GM21528 (cell line): ENCODE results near the gene NNT.
A peak's percentile ranks its signal among the peaks of the same experiment; 100 is the strongest.

Experiments
- ATAC-seq: cut with Tn5 transposase; IDR thresholded peaks from one replicate; pipeline ENCODE4 v1.9.1; 2021; ENCODE audit warnings: mild to moderate bottlenecking, moderate library complexity; ENCODE audit not compliant: unreplicated experiment, low FRiP score

The NNT gene

GRCh38 chr5:43620944-43621505 is 18.0 kb downstream of the NNT start:
- no peak for ATAC-seq

- ATAC-seq: no peak
Observed at GRCh38 chr5:43622074-43622473, 19.1 kb downstream of the NNT start.

DNA sequence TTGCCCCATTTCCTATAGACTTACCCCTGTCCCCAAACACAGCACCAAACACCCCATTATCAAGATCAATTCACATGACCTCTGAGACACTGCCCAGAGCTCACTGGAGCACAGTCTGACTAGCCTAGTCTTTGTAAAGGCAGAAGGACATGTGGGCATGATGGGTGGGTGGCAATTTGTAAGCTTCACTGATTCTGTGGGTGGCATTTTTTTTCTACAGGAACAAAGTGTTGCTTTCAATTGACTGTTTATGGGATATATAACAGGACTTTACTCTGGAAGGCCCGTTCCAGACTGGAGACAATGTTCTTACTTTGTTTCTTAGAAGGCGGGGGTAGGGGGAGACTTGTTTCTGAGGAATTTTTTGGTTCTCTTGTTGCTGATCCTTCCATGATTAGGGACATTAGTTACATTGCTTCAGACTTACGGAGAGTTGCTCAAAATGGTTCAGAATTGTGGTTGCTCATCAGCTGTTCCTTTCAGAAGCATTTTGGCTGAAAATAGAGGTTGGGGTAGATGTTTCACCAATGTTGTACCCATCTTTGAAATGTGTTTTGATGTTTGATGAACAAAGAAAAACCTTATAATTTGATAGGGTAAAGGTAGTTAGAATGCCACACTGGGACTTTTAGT is 20.2 kb downstream of the NNT start:
- ATAC-seq: no peak

- ATAC-seq: no peak
Observed at GRCh38 chr5:43627028-43627427, 24.0 kb downstream of the NNT start.

DNA sequence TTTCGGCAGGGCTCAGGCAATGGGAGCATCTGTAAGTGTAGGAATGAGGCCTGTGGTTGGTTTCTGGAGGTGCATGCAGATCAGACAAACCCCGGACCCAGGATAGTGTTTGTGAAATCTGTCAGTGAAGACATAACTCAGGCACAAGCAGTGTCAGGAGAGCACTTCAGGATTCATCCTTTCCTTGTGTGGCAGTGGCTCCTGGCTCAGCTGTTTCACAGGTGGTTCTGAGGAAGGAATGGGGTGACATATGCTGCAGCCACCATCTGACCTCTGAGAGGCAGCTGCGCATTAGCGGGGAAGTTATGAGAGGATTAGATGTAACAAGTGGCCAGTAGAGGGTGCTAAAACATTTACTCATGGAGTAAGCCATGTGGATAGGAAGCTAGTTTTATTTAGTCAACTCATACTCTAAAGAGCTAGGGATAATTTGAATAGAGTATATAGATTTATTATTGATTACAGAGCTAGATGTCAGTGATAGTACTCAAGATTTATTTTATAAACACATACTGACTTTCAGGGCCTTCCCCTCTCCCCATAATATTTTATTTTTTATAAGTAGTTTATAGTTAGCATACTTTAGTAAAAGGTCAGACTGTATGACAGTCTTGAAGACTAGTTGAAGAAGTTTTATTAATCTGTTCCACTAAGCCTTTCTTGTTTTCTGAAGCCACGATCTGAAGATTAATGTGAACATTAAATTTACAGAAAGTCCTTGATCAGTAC is 28.4 kb downstream of the NNT start:
- ATAC-seq: peak; percentile 84

- no peak for ATAC-seq
Observed at GRCh38 chr5:43634621-43635020, 31.6 kb downstream of the NNT start.

DNA sequence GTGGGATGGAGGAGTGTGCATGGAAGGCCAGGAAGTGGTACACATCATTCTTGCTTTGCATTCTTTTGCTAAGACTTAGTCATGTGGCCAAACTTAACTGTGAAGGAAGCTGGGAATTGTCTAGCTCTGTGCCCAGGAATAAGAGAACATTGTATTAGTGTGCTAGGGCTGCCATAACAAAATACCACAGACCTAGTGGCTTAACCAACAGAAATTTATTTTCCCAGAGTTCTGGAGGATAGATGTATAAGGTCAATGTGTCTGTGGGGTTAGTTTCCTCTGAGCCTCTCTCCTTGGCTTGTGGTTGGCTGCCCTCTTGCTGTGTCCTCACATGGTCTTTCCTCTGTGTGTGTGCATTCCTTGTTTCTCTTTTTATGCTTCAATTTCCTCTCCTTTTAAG is 32.4 kb downstream of the NNT start:
- no peak for ATAC-seq

DNA sequence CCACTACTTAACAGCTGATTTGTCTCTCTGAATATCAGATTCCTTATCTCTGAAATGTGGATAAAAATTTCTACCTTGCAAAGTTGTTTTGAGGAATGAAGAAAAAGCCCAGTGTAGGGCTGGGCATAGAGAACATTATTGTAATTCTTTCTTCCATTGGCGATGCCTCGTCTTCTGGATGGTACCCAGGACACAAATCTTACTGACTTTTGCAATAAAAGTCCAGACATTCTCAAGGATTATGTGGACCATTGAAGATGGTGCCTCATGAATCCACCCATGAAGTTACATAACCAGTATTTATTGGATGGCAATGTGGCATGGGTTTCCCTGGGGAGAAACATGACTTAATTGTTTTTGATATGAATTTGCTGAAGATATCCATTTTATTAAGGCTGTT is 33.1 kb downstream of the NNT start:
- no peak for ATAC-seq

GRCh38 chr5:43637416-43637815 is 34.4 kb downstream of the NNT start:
- ATAC-seq: no peak

DNA sequence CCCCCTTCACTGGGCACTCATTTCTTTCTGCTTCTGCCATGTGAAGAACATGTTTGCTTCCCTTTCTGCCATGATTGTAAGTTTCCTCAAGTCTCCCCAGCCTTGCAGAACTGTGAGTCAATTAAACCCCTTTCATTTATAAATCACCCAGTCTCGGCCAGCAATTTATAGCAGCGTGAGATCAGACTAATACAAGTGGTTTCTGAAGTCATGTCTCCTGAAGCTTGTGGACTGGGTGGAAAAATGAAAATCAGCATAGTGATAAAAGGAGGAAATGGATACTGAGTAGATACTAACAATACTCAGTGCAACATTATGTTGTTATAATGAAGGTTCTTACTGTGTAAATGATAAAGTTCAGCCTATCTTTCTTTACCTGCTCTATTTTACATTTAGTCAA is 35.1 kb downstream of the NNT start:
- no peak for ATAC-seq

GRCh38 chr5:43638546-43638945 is 35.6 kb downstream of the NNT start:
- ATAC-seq: no peak

GRCh38 chr5:43639566-43639965 is 36.6 kb downstream of the NNT start:
- ATAC-seq: no peak

DNA sequence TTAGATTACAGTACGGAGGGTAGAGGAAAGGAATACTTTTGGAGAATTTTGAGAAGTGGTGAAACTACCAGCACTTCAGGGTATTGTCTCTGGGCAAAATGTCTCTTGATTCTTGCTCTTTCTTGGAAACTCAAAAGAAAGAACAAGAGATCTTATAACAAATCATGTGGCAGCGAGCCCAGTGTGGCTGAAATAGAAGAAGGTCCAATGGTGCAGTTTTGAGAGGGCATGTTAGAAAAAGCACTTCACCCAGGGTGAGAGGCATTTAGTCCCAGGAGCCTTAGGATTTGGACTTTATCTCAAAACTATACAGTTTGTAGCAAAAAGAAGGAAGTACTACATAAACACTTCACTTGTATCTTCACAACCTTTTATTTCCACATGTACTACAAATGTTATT is 39.4 kb downstream of the NNT start:
- ATAC-seq: no peak

- ATAC-seq: no peak
Observed at GRCh38 chr5:43643327-43643726, 40.3 kb downstream of the NNT start.

DNA sequence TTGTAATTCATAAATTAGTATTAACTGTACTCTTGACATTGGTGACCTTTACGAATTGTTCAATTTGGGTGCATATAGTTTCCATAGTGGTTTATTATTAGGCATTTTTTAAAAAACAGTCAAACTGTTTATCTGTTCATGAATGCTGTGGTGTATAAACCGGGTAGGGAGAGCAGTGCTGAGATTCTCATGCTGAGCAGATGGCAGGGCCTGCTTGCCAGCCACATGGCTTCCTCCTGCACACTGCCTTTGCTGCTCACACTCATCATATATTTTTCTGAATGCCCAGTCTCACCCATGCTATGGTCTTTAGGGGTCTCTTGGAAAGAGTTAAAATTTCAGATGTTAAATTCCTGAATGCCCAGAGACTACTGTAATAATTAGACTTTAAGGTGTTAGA is 40.8 kb downstream of the NNT start:
- no peak for ATAC-seq

GRCh38 chr5:43646992-43647391 is 44.0 kb downstream of the NNT start:
- ATAC-seq: no peak

DNA sequence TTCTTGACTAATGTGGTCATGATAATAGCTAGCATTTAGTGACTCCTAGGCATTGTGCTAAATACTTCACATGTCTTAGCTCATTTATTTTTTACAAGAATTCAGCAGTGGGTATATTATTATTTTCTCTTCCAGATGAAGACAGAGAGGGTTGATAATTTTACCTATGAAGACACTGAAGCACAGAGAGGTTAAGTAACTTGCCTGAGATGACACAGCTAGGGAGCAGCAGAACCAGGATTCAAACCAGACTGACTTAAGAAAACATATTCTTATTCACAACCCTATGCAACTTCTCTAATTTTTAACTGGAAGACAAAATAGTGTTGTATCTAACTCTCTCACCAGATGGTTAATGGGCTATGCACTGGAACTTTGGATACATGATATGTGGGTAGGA is 44.8 kb downstream of the NNT start:
- no peak for ATAC-seq

DNA sequence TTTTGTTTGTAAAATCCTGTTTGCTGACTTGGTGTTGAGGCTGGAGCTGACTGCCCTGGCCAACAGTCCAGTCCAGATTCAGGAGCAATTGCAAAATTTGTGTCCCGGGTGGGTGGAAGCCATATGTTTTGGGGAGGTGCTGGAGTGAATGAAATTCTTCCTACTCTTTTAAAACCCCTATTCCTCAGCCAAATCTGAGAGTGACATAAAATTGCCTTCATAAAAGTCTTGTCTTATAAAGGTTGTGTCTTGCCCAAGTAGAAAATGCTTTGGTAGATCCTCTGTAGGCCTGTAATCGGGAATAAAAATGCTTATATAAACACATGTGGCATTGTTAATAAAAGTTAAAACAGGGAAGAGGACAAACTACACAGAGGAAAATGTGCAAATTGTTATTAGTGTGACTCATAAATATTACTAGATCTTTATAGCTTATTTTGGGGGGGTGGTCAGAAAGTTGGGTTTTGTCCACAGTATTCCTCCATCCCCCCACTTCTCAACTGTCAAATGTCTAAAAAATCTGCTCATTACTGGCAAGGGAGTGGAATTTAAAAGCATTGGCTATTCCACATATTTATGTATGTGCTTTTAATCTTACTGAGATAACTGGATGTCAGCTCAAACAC is 45.6 kb downstream of the NNT start:
- no peak for ATAC-seq

DNA sequence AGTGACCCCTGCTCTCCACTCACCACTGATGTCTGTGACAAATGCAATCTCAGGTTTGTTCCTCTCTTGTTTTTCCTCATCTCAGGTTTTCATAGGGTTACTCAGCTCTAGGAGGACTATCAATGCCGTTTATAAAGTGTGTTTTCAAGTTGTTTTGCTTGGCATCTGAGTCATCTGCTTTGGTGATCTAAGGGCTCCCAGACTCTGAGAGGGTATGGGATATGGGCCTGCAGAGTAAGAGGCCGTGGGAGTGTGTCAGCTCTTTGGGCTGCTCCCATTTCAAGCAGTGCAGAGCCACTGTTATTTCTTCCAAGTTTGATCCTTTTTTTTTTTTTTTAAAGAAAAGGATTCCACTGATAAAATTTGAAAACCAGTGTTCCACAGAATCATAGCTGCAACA is 46.3 kb downstream of the NNT start:
- ATAC-seq: no peak

- ATAC-seq: no peak
Observed at GRCh38 chr5:43652537-43653302, 49.7 kb downstream of the NNT start.

GRCh38 chr5:43658509-43658908 is 55.5 kb downstream of the NNT start:
- no peak for ATAC-seq
